MV-4-11 (cell line): ENCODE measurements around the gene CUEDC2.

Source experiments
- DNase-seq: peaks from one replicate; lab custom pipeline; 2025; lab: John Stamatoyannopoulos, UW

CUEDC2 gene

GRCh38 chr10:102454662-102455487 is 22.5 kb upstream of the CUEDC2 start:
- peak; percentile 54 for DNase-seq

DNA sequence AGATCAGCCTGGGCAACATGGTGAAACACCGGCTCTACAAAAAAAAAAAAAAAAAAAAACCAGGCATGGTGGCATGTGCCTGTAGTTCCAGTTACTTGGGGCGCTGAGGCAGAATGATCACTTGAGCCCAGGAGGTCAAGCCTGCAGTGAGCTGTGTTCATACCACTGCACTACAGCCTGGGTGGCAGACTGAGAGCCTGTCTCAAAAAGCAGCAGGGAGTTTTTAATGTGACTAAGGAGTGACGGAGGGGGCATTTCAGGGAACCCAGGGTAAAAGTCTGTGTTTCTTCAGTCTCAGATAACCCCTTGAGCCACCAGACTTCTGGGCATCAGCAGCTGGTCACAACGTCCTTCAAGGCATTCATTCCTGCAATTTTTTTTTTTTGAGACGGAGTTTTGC is 21.1 kb upstream of the CUEDC2 start:
- no peak for DNase-seq

DNA sequence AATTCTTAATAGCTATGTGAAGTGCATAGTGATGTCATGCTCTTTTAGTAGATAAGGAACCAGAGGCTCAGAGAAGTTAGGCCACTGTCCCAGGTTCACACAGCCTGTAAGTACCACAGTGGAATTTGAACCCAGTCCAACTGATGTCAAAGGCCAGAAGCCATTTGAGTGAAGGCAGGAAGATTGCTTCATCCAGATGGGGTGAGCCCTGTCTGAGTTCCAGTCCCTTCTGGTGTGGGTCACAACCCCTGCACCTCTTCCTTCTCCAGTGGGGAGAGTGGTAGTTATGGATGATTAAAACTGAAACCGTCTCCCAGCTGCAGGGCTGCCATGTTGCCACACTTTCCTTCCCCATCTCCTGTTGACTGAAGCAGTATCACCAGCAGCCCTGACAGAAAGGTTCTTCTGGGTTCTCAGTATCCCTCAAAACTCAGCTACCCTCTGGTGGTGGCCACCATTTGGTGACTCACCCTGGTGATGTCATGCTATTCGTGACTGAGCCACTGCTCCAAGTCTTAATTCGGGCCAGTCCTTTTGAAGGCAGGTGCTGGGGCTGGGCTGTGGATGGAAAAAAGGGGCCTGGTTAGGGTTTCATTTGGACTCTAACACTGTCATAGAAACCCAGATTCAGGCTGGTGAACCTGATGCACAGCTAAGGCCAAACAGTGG is 20.4 kb upstream of the CUEDC2 start:
- peak; percentile 100 for DNase-seq

DNA sequence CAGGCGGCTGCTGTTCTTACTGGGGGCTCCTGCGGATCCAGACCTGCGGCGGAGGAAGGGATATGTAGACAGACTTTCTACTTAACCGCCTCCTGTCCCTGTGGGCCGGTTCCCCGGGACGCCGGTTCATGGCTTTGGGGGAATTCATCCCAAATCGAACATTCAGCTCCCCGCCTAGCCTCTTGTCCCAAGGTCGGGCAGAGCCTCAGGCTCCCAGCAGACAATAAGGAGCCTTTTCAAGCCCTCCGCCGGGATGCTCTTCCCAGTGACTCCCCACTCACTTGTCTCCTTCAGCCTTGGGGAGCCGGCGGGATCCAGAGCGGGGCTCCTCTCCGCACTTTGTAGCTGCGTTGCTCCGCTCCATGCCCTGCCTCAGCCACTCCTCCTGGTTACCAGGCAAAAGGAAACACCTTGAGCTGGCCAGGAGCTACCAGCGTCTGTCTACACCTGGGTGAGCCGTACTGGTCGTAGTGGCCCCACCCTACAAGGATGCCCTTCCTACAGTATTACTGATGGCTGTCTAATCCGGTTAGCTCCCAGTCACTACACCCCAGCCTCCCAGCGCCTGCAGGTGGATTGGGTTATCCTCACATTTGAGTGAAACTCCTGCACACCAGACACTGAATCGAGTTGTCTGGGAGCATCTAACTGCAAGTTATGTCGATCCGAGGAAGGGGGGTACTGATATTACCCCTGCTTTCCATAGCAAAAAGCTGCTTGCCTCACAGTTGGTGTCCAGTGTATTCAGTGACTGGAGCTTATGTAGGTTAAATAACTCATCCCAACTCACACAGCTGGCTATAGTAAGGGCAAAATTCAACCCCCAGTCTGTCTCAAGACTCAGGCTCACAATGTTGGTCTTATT is 19.0 kb upstream of the CUEDC2 start, which contains the start of gene C10orf95:
Gene C10orf95, minus strand, starts transcription at position 439 of the 865 bp plus-strand sequence. CDS start 450 bp downstream, outside the sequence.
- no peak for DNase-seq

GRCh38 chr10:102450374-102451104 is 18.2 kb upstream of the CUEDC2 start:
- DNase-seq, result peak; percentile 76

DNA sequence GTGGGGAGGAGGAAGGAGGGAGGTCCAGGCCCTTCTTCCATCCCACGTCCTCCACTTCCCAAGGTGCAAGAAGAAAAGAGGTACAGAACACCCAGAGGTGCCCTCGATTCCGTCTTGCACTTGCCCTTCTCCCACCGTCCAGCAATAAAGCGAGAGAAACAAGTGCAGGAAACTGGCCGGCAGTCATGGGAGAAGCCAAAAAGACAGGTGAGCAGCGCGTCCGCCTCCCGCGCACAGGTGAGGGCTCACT is 17.7 kb upstream of the CUEDC2 start:
- no peak for DNase-seq

- DNase-seq, result peak; percentile 58
These were observed 17.1 kb upstream of the CUEDC2 start for GRCh38 chr10:102449321-102450123.

DNA sequence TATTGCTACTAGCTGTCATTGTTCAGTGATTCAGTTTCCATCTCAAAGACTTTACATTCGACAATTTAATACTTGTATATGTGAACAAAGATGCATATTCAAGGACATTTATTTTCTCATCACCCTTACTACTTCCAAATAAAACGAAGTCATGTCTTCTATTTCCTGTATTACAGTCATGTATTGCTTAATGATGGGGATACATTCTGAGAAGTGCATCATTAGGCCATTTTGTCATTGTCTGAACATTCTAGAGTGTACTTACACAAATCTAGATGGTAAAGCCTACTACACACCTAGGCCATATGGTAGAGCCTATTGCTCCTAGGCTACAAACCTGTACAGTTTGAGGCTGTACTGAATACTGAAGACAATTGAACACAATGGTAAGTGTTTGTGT is 12.5 kb upstream of the CUEDC2 start:
- no peak for DNase-seq

DNA sequence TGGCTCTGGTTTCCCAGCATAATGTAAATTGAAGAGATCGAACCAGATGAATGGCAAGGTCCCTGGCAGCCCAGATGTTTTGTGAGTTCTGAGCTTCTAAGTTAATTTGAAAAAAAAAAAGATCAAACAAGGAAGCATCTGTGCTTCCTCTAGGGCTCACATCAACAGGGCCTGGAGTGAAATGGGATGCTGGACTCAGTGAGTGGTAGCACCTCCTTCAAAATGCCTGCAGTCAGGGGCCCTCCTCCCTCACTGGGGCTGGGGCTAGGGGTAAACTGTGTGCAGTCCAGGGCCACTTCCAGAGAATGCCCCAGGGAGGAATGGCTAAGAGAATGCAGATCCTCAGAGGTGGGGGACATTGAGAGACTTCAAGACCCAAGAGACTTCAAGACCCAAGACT is 6.0 kb upstream of the CUEDC2 start:
- DNase-seq, result no peak

GRCh38 chr10:102437515-102437914 is 5.1 kb upstream of the CUEDC2 start:
- no peak for DNase-seq

- no peak for DNase-seq
These were observed 3.9 kb upstream of the CUEDC2 start for GRCh38 chr10:102436312-102436711.

DNA sequence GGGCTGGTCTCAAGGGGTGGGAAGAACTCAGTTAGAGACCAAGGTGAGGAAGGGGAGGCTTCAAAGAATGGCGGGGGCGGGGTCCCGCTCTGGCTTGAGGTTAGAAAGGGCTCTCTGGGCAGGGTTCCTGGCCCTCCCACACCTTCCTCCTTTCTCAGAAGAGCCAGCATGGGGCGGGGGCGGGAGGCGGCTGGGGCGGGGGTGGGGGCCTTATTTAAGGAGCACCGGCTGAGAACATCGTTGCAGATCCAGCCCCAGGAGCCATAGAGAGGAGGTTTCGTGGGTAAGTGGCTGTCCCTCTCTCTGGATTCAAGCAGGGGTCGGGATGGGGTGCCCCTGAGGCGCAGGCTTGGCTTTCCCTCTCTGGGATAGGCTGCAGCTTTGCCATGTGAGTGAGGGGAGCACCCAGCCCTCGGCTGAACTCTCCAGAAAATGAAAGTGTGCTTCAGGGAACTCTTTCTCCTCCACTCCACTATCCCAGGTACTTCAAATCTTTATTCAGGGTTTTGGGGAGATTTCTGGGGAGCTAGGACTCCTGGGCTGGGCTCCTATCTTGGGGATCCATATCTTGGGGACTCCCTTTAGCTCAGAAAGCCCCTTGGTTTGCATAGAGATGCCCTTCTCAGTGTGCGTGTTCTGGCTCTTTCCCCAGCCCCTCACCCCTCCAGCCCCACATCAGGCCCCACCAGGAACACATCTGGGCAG is 3.3 kb upstream of the CUEDC2 start:
- DNase-seq, result peak; percentile 9

DNA sequence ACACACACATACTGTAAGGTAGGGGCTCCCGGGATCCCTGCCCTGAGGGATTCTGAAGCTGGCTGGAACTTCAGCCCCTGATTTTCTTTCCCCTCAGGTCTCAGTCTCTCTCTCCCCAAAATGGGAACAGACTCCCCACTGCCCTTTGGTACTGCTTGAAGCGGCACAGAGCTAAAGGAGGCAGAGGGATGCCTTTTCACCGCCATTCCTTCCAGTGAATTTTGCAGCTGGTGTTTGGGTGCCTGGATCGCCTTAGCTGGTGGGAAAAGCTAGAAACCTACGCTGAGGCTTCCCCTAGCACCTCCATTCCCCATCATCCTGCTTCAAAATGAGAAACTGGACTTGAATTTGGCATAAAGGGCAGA is 2.7 kb upstream of the CUEDC2 start:
- DNase-seq, result no peak

DNA sequence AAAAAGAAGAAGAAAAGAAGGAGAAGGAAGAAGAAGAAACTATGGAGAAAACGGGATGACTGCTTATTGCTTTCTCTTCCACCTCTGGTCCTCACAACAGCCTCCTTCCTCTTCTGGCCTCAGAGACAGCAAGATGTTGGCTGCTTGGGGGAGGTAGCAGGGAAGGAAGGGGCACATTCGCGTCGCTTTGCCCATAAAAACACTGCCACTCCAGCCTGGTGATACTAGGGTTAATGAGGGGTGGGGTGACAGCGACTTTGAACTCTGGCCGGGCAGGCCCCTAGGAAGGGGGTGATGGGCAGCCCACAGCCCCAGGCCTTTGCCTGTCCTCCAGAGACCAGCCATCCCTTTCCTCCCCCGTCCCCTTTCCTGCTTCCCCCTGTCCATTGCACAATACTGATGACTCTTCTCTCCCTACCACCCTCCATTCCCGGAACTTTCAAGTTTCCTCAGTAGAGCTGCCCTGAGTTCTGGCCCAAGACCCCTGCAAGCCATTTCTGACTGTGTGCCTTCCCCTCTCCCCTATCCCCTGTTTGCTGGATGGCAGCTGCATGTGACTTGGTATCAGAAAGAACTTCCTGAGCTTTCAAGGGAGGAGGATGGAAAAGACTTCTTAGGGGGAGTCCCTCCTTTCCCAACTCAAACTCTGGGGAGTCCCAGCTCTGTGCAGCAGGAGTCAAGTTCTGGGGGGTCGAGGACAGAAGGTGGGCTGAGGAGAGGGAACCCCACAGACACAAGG is 2.2 kb upstream of the CUEDC2 start:
- DNase-seq, result peak; percentile 30

DNA sequence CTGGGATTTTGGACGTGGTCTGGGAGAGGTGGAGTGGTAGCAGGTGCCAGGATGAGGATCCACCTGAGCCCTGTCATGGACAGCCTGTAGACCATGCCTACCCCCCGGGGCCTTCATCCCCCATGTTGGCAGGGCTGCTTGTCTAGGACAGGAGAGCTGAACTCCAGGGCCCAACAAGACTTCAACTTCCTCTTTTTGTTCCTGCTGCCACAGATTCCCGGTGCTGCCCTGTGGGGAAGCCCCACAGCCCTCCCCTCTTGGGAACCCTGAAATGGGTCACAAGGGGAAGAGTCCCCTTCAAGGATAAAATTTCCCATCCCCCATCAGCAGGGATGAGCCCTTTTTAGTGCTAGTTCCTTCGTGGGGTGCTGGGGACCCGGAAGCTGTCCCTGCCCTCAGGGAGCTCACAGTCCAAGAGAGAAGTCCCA is 1.3 kb upstream of the CUEDC2 start:
- DNase-seq, result peak; percentile 60

GRCh38 chr10:102431452-102432124 is 786 bp downstream of the CUEDC2 start:
- peak; percentile 15 for DNase-seq

GRCh38 chr10:102429468-102429867 is 2.9 kb downstream of the CUEDC2 start:
- no peak for DNase-seq

- DNase-seq, result no peak
These were observed 5.5 kb downstream of the CUEDC2 start for GRCh38 chr10:102426803-102427287.

DNA sequence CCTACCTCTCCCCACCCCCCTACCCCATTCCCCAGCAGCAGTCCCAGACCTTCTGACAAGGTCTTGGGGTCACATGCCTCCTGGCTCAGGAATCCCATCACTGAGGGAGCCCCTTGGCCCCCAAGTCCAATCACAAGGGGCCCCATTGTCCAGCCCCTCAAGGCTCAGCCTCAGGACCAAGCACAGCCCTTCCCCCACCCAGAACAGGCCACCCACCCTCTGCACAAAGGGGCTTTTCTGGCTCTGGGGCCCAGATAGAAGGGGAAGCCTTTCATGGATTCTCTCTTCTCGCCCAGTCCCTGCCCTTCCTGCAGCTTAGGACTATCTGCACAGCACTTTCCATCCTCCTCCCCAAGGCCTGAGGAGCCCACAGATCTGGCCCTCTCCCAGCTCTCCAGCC is 6.9 kb downstream of the CUEDC2 start:
- no peak for DNase-seq
